HG02763 (cell line): ENCODE results near the gene CBL.
"Not testable (repeated sequence)": the region's sequence is repeated elsewhere in the genome, so short reads cannot be mapped to it uniquely, and the experiment has no call there.

ENCODE experiments used
- ATAC-seq: cut with Tn5 transposase; IDR thresholded peaks from one replicate; pipeline ENCODE4 v1.9.1; 2021; ENCODE audit warnings: mild to moderate bottlenecking, moderate library complexity; ENCODE audit not compliant: unreplicated experiment

CBL gene

DNA sequence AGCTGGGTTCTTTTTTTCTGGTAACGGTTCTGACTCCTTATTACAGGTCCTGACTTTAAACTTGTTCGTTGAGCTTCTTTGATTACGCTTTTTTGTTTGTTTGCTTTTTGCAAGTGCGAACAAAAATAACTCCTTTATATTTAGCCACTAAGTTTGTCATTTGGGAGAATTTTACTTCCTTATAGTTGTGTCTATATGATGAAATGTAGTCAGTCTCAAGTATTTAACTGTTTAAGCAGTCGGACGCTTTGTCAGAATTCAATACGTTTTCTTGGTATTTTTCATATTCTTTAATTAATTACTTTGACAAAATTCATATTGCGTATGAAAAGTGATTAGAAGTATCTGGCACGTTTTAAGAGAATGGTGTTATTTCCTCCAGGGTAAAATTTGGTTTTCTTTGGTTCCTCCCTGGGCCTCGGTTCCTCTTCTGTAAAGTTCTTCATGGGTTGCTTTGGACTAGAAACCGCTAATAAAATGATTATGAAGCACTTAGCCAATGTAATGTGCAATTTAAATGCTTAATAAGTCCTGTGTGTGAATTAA, 1.3 kb downstream of the CBL start:
- no peak for ATAC-seq

DNA sequence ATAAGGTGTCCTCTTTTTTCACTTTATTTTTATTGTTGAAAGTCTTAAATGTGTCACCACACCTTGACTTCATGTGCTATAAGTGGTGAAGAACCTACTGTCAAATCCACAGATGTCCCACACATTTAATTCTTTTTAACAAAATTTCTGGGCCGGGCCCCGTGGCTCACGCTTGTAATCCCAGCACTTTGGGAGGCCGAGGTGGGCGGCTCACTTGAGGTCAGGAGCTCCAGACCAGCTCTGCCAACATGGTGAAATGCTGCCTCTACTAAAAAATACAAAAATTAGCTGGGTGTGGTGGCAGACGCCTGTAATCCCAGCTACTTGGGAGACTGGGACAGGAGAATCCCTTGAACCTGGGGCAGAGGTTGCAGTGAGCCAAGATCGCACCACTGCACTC, 3.0 kb downstream of the CBL start:
- ATAC-seq = no peak

DNA sequence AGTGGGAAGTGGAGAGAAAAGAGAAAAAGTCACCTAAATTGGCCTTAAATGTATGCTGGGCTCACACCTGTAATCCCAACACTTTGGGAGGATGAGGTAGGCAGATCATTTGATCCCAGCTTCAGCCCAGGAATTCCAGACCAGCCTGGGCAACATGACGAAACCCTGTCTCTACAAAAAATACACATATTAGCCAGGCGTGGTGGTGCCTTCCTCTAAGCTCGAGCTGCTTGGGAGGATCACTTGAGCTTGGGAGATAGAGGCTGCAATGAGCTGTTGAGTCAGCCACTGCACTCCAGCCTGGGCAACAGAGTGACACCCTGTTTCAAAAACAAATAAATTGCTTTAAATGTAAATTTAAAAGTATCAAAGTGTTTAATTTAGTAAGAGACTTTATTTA, 3.9 kb downstream of the CBL start:
- ATAC-seq = no peak

DNA sequence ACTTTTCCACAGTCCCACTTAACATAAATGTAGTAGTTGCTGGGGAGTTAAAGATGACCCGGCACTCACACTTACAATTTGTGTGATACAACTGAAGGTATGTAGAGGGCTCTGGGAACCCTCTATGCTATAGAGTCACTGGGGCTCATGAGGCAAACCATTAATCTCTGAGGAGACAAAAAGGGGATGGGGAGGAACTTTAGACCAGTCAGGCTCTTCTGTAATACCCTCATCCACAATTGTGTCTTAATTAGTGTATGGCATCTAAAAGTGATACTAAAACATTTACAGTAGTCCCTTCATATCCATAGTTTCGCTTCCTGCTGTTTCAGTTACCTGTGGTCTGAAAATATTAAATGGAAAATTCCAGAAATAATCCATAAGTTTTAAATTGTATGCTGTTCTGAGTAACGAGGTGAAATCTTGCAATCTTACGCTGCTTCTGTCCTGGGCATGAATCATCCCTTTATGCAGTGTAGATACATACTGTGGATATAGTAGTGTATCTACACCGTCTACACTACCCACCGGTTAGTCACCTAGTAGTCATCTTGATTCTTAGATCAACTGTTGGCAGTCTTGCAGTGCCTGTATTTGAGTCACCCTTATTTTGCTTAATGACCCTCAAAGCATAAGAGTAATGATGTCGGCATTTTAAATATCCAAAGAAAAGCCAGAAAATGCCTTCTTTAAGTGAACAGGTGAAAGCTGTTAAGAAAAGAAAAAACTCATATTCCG, 12.2 kb downstream of the CBL start:
- no peak for ATAC-seq

DNA sequence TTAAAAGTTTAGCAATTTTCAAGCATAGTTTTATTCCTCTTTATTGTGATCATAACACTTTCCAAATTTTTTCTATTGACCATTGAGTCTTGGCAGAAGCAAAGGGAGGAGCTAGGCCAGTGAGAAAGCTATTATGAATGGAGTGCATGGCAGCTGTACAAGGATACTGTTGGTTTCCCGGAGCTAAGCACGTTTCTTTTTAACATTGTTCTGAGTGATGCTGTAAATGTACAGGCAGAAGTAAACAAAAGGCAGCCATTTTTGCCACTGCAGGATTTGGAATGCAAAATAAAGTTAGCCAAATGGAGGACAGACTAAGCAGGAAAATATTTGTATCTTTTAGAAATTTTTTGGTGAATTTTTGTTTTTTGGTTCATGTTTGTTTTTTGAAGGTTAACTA, 16.2 kb downstream of the CBL start:
- ATAC-seq = no peak

DNA sequence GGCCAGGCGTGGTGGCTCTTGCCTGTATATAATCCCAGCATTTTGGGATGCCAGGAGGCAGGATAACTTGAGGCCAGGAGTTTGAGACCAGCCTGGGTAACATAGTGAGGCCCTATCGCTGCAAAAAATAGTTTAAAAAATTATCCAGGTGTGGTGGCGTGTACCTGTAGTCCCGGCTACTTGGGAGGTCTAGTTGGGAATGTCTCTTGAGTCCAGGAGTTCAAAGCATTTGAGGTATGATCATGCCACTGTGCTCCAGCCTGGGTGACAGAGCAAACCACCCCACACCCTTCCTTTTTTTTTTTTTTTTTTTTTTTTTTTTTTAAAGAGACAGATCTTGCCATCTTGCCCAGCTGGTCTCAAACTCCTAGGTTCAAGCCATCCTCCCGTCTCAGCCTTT, 16.8 kb downstream of the CBL start:
- no peak for ATAC-seq

DNA sequence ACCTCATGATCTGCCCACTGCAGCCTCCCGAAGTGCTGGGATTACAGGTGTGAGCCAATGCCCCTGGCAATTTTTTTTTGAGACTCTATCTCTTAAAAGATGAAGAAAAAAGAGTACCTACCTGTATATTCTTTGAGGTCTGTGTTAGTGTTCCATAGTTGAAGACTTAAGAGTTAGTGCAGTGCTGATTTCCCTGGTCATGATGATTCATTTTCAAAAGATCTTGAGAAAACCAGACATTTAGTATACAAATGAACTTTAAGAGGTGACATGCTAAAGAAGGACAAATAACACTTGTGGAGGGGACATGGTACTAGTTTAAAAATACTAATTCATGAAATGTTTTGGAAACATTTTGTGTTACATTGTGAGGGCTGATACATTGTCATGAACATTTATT, 17.7 kb downstream of the CBL start:
- ATAC-seq = no peak

DNA sequence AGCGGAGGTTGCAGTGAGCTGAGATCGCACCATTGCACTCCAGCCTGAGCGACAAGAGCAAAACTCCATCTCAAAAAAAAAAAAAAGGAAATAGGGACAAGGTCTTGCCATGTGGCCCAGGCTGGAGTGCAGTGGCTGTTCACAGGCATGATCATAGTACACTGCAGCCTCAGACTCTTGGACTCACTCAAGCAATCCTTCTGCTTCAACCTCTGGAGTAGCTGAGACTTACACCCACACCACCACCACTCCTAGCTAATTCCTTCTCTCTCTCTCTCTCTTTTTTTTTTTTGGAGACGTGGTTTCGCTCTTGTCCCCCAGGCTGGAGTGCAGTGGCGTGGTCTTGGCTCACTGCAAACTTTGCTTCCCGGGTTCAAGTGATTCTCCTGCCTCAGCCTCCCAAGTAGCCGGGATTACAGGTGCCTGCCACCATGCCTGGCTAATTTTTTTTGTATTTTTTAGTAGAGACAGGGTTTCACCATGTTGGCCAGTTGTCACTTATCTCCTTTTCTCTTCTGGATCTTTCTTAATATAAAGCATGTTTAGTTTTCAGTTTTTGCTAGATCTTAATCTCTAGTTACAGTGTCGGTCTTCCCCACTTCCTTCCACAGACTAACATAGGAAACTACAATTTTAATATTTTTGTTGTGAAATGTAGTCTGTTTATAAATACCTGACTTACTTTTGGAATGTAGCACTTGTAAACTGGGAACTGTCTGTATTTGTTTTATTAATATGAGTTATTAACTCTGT, 22.6 kb downstream of the CBL start:
- not testable (repeated sequence) for ATAC-seq

DNA sequence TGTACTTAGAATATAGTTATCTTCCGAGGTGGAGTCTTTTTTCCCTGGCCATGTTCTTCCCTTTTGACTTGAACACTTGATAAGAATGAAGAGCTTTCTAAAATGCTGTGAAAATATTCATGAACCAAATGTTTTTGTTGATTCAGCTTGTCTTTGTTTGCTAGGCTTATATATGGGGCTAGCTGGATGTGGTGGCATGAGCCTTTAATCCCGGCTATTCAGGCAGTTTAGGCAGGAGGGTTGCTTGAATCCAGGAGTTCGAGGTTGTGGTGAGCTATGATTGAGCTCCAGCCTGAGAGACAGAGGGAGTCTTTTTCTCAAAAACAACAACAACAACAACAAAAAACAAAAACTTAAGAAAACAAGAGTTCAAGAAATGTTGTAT, 23.1 kb downstream of the CBL start:
- no peak for ATAC-seq

DNA sequence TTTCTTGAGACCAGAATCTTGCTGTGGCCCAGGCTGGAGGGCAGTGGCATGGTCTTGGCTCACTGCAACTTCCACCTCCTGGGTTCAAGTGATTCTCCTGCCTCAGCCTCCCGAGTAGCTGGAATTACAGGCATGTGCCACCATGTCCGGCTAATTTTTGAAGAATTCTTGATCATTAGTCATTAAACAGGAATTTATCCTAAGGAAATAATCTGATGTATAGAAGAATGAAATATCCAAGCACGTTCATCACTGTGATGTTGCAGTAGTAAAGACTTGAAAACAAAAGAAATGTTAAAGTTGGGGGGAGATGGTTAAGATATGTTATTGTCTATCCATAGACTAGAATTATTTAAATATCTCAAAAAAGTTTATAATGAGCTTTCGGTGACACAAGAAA, 23.6 kb downstream of the CBL start:
- no peak for ATAC-seq

DNA sequence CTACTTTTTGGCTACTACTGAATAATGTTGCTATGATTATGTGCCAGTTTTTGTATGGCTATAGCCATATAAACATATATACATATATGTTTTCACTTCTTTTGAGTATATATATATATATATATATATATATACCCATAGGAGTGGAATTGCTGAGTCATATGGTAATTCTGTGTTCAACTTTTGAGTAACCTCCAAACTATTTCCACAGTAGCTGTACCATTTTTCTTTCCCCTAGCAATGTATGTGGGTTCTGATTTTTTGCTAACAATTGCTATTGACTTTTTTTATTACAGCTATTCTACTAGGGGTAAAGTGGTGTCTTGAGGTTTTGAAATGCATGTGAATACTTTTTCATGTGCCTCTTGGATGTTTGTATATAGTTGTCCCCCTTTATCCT, 30.4 kb downstream of the CBL start:
- no peak for ATAC-seq

DNA sequence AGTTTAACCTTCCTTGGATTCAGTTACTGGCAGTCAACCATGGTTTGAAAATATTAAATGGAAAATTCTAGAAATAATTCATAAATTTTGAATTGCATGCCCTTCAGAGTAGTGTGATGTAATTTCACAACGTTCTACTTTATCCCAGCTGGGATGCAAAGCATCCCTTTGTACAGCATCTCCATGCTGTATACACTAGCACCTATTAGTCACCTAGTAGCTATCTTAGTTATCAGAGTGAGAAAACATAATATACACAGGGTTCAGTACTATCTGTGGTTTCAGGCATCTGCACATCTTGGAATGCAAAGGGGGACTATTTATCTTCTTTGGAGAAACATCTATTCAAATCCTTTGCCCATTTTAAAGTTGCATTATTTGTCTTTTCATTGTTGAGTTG, 30.8 kb downstream of the CBL start:
- ATAC-seq = no peak

DNA sequence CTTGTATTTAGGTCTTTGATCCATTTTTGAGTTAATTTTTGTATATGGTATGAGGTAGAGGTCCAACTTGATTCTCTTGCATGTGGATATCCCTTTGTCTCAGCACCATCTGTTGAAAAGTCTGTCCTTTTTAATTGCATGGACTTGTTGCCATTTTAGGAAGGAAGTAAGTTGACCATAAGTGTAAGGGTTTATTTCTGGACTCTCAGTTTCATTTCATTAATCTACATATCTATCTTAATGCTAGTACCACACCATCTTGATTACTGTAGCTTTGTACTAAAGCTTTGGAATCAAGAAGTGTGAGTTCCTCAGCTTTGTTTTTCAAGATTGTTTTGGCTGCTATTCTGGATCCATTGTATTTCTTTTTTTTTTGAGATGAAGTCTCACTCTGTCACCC, 31.4 kb downstream of the CBL start:
- no peak for ATAC-seq

DNA sequence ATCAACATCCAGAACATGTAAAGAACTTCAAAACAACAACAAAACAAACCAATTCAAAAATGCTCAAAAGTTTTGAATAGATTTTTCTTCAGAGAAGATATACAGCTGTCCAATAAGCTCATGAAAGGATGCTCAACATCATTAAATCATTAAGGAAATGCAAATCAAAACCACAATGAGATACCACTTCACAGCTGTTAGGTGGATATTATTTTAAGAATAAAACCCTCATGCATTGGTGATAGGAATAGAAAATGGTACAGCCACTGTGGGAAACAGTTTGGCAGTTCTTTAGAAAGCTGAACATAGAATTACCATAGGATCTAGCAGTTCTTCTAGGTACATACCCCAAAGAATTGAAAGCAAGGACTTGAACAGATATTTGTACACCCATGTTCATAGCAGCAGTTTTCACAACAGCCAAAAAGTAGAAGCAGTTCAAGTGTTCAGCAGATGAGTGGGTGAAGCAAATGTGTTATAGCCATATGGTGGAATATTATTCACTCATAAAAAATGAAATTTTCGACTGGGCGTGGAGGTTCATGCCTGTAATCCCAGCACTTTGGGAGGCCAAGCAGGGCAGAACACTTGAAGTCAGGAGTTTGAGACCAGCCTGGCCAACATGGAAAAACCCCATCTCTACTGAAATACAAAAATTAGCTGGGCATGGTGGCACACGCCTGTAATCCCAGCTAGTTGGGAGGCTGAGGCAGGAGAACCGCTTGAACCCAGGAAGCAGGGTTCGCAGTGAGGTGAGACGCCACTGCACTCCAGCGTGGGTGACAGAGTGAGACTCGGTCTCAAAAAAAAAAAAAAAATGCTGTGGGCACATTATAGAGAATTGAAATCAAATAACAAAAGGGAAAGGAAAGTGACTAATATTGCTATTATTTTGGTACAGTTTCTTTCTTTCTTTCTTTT, 42.9 kb downstream of the CBL start:
- no peak for ATAC-seq

DNA sequence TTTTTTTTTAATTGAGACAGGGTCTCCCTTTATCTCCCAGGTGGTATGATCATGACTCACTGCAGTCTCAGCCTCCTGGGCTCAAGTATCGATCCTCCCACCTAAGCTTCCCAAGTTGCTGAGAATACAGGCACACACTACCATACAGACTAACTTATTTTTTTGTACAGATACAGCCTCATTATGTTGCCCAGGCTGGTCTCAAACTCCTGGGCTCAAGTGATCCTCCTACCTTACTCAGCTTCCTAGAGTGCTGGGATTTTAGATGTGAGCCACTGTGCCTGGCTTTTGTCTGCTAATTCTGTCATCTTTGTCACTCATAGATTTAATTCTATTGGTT, 43.5 kb downstream of the CBL start:
- no peak for ATAC-seq

DNA sequence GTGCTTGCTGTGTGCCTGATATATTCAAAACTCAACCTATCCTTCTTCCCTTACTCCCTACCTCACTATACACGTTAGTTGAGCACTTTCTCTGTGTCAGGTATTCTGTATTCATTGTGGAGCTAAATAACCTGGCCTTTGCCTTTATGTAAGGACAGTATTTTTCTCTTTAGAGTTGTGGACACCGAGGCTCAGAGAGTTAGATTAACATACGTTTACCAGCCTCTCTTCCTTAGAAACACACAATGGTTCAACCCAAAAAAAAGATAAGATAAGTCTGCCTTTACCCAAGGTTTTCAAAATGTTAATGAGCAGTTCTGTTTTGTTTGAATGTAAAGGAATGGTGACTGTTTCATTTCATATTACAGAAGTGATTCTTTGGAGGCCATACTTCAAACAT, 45.0 kb downstream of the CBL start:
- ATAC-seq = no peak

DNA sequence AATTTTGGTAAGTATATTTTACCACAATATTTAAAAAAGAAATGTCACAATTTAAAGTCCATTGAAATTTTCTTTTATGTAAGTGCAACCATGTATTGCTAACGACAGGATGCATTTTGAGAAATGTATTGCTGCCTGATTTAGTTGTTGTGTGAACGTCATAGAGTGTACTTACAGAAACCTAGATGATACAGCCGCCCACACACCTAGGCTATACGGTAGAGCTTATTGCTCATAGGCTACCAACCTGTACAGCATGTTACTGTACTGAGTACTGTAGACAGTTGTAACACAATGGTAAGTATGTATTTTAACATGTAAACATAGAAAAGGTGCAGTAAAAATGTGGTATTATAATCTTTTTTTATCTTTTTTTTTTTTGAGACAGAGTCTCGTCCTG, 48.1 kb downstream of the CBL start:
- ATAC-seq = no peak

DNA sequence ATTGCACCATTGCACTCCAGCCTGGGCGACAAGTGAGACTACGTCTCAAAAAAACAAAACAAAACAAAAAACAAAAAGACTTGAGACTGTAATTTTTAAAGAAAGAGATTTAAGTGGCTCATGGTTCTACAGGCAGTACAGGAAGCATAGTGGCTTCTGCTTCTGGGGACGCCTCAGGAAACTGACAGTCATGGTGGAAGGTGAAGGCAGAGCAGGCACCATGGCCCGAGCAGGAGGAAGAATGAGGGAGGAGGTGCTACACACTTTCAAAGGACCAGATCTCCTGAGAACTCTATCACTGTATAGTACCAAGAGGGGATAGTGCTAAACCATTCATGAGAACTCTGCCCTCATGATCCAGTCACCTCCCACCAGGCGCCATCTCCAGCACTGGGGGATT, 52.0 kb downstream of the CBL start:
- no peak for ATAC-seq

DNA sequence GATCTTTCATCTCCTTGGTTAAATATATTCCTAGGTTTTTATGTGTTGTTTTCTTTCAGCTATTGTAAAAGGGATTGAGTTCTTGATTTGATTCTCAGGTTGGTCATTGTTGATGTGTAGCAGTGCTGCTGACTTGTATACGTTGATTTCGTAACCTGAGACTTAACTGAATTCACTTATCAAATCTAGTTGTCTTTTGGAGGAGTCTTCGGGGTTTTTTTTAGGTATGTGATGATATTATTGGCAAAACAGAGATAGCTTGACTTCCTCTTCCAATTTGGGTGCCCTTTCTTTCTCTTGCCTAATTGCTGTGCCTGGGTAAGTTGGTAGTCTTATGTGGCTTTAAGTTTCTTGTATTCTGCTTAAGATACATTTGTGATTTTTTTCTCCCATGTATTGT, 52.8 kb downstream of the CBL start:
- no peak for ATAC-seq

DNA sequence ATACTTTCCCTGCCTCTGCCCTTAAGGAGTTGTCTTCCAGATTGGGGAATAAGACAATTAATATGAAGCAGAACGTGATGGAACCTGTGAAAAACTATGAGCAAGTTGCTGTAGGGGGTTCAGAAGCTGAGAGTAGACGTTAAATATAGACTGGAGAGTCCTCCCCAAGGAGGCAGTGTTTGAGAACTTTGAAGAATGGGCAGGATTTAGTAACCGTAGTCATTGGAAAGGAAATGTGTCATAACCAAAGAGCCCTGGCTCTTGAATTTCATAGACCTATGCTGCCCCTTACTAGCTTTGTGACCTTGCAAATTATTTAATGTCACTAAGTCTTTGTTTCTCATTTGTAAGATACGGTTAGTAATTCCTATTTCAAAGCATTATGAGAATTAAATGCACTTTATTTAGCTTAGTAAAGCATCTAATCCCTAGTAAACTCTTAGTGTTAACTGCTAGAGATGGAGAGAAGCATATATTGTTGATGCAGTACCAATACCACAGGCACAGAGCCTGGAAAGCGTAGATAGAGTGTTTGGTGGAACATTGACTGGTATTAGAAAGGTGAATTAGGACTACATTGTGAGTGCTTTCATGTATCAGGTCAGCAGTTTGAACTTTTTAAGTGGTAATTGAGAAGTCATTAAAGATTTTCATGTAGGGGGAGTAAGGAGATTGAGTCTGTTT, 56.7 kb downstream of the CBL start:
- no peak for ATAC-seq

DNA sequence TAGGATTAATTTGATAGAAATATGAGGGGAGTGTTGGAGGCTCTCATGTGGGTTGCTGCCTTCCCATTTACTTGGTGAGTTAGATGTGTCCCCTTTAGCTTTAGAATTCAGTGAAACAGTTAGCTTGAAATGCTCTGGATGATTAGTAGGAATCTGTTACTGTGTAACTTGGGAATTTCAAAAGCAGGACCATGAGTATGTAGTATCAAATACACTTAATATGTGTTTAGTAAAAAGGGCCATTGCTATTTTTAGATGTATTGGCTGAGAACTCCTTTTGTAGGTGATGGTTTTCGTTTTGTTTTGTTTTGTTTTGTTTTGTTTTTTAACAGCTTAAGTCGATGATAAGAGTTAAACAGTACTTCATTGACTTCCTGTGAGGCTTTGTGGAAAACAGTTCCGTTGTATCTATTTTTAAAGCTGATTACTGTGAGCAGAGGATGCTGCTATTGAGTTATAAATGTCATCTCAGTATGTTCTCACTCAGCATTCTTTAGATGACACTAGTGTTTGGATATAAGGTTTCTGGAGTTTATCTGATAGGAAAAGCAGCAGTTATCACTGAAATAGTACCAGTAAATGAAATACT, 57.3 kb downstream of the CBL start:
- ATAC-seq = no peak
